Measurements from ENCODE around the gene PARVG.

The PARVG gene

DNA sequence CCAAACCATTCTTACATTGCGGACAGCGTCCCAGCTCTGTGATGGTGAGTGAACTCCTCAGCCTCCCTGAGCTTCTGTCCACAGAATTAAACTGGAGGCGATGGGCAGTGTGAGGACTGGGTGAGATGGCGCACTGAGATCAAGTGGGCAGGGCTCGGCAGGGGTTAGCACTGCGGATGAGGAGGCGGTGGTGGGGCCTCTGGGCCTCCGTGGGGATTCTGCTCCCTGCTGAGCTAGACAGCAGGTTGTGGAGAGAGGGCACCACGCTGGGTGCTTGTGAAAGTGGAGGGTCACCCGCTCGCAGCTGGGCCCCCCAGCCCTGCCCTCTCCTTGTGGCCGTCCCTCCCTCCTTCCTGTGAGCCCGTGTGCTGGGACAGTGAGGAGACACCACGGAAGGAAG, 25.6 kb upstream of the PARVG start:
- no peak for DNase-seq (ENCODE audit: low read depth in 3 of 3)

DNA sequence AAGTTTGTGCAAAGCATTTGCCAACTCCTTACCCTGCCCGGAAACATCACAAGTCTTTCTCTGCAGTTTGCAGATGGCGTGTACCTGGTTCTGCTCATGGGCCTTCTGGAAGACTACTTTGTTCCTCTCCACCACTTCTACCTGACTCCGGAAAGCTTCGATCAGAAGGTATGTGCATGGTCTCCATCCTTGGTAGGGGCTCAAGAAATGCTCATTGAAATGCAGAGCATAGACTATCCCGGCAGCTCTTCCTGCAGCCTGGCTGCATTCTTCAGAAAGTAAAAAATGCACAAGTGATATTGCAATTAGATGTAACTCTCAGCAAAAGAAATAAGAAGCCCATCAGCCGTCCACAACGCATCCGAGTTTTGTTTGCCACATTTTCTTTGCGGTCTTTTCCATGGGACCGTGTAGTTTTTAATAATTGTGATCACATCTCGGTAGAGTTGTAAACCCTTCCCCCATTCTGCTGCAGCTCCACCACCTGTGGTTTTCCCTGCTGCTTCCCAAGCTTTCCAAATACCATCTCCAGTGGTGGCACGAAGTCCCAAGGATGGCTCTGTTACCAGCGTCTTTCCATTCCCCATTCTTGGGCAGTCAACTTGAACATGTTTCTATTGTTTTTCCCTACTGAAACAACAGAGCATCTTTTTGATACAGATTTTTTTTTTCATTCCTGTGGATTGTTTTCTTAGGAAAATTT, 22.7 kb upstream of the PARVG start:
- no peak for DNase-seq (ENCODE audit: low read depth in 3 of 3)

DNA sequence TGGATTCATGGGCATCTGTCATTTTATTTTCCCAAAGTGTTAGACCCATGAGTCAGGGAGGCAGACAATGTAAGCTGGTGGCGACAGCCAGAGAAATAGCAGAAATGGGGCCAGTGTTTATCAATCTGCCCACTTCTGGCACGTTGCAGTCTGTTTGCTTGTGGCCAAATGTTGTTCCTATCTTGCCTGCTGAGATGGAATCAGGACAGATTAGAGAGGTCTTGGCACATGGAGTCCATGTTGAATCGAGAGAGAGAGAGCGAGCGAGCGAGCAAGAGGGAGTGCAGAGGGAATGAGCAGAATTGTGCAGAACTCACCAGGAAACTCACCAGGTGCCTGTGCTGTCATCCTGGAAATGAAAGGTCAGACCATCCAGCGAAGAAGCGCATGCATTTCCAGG, 21.9 kb upstream of the PARVG start:
- no peak for DNase-seq (ENCODE audit: low read depth in 3 of 3)

DNA sequence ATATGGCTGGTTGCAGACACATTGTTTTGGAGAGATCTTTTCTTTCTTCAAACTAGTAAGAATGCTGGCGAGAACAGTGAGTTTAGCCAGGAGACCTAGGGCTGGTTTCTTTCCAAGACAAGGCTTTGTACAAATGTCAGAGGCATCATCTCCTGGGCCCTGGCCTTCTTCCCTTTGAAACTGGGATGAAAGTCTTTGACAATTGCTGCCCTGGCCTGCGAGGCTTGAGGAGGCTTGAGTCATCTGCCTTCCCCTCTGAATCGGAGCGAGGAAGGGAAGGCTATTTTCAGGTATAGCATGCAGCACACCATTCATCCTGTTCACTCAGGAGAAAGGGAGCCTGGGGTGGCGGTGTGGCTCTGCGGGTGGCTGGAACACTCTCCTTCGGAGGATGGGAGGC, 21.5 kb upstream of the PARVG start:
- no peak for DNase-seq (ENCODE audit: low read depth in 3 of 3)

DNA sequence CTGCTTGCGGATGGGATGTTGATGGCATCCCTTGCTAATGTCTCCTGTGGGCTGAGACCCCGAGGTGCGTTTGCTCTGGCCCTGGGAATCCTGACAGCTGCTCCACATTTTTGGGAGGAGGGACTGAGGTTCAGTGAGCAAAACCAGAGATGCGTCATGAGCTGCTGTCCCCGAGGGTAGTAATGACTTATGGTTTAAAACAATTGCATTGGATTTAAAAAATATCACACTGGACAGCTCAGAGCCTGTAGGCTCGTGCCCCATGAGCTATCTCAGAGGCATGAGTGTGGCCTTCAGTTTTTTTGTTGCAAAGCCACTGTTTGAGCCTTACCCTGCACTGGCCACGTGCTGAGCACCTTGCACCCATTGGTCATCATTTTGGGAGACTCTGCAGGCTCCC, 20.9 kb upstream of the PARVG start:
- DNase-seq (ENCODE audit: low read depth in 3 of 3): no peak

DNA sequence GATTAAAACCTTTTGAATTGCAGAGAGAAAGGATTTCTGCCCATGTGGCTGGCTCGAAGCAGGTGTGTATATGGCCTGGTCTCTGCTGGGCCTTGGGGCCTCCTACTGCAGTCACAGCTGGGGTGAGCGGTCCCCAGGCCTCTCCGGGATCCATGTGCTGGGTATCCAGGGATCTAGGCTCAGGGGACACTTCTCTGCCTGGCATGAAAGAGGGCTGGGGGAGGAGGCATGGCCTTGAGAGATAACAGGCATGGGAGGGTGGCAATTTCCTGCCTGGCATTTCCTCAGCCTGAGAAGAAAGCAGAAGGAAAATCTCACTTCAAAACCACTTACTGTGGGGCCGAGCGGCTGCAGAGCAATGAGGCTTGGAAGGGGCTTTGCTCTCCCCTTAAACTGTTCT, 20.3 kb upstream of the PARVG start:
- DNase-seq (ENCODE audit: low read depth in 3 of 3): no peak

DNA sequence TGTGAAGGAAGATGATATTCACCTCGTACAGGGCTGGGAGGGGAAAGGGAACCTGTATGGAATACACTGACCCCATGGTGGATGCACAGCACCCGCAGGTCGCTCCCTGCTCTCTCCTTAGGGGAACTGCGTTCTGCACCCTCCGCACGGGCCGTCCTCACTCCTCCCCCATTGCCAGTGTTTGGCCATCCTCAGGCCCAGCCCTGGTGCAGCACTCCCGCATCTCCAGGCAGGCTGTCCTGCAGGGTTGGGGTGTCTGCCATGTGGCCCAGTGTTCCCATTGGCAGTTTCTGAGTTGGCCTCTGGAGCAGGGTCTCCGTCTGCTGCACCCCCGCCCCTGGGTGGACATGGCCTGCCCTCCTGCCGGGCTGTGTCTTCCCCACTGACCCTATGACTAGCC, 19.1 kb upstream of the PARVG start:
- no peak for DNase-seq (ENCODE audit: low read depth in 3 of 3)

DNA sequence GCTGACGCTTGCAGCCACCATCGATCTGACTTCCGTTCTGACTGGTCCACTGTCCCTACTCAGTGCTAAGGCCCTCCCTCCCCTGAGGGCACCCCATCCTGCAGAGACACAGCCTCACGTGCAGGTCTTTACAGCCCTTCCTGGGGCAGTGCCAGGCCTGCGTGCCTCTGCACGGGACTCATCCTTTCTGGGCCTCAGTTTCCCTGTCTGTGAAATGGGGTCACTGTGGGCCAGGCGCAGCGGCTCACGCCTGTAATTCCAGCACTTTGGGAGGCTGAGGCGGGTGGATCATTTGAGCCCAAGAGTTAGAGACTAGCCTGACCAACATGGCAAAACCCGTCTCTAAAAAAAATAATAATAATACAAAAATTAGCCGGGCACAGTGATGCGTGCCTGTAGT, 17.8 kb upstream of the PARVG start:
- no peak for DNase-seq (ENCODE audit: low read depth in 3 of 3)

DNA sequence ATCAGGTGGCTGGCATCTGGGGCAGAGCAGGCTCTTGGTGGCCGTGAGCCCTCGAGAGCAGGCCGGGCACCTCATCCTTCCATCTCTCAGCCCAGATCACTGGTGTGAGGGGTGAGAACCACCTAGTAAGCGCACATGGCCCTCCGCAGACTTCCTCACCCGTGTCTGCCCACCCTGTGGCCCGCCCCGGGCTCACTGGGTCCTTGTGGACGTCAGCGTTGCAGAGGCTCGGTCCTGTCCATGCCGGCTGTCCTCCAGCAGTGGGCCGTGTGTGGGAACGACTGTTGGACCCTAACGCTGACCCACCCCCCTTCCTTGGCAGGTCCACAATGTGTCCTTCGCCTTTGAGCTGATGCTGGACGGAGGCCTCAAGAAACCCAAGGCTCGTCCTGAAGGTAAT, 17.2 kb upstream of the PARVG start:
- no peak for DNase-seq (ENCODE audit: low read depth in 3 of 3)

DNA sequence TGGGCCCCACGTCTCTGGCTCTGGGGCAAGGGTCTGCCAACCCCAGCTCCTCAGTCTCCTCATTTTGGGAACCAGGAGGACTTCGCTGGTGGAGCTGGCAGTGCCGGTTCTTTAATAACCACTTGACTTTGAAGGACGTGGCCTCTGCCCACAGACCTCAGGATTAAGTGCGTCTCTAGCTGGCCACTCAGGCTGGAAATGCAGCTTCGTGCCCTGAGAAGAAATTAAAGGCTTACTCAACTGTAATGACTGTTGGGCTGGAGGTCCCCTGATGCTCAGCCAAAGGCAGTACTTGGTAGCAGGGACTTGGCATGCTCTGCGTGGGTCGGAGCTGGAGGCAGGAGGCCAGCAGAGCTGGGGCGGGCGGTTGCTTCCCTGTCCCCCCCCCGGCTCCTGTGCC, 16.7 kb upstream of the PARVG start:
- no peak for DNase-seq (ENCODE audit: low read depth in 3 of 3)

DNA sequence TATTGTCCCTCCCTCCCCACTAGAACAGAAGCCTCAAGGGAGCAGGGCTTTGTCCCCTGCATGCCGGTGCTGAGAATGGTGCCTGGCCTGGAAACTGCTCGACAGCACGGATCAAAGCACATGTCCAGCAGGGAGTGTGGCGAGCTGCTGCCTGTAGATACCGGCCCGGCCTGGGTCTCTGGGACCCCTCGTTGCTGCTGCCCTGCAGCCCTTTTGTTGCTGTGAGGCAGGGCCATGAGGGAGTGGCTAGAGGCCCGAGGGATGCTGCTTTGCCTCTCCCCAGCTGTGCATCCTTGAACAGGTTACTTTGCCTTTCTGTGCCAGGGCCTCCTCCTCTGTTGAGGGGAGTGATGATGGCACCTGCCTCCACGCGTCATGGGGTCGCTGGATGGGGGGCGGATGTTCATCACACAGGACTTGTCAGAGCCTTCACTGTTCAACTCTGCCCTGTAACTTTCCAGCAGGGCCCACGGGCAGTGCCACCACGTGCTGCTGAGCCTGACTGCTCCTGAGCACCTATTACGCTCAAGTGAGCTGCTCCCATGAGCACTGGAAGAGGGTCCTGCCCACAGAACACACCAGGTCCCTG, 15.3 kb upstream of the PARVG start:
- DNase-seq (ENCODE audit: low read depth in 3 of 3): no peak

DNA sequence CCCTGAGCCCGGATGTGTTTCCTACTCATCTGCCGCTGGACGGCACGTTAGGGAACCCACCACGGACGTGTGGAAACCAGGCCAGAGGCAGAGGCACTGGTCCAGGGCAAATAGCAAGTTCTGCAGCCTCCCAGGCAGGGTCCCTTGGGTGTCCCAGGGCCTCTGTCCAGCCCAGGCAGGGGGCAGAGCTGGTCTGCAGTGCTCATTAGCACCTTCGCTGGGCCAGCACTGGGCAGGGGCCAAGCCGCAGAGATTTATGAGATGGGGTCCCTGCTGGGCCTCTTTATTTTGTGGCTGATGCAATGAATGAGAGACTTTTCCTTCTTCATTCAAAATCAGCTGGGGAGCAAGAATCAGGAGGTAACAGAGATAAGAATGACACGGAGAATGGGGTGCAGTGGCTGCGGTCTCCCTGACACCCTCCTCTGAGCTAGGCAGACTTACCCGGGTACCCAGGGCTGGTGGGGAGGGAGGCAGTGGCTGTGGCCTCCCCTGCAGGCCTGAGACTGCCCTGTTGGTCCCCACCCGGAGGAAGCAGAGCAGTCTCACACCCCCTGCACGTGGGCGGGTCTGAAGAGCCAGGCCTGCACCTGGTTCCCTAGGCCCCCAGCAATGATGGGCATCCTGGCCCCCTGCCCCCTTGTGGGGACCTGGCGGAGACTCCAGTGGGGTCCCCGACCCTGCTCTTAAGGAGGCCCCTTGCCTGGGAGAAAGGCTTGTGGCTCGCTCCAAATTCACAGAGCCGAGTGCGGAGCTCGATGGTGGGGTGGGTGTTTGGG, 14.0 kb upstream of the PARVG start:
- DNase-seq (ENCODE audit: low read depth in 3 of 3): no peak

DNA sequence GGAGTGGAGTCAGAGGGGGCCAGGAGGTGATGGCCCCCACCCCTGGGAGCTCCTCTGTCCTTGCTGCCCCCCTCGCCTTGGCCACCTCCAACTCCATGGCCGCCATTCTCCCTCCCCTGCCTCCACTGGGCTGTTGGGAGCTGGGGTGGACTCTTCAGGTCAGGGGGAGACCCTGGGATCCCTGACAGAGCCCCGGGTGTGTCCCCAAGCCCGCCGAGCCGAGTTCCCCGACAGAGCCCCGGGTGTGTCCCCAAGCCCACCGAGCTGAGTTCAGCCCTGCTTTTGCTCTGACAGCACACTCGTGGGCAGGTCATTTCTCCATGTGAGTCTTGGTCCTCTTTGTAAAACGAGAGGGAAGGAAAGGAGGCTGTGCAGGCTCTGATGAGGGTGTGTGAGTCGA, 13.2 kb upstream of the PARVG start:
- DNase-seq (ENCODE audit: low read depth in 3 of 3): no peak

DNA sequence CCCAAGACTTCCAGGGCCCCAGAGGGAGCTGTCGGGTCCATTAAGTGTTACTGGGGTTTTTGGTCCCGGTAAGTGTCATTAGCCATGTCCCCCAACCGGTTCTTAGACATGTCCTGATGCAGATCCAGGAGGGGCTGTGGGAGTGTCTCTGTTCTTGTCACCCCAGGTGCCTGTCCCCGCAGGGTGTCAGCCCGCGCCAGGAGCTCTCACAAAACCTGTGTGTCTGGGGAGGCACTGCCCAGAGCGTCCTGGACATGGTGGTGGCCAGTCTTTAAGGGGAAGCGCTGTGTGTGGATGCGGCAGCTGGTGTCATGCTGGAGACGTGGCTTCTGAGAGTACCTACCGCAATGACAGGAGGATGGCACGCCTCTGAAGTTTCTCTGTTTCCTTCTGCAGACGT, 12.5 kb upstream of the PARVG start:
- DNase-seq (ENCODE audit: low read depth in 3 of 3): no peak

DNA sequence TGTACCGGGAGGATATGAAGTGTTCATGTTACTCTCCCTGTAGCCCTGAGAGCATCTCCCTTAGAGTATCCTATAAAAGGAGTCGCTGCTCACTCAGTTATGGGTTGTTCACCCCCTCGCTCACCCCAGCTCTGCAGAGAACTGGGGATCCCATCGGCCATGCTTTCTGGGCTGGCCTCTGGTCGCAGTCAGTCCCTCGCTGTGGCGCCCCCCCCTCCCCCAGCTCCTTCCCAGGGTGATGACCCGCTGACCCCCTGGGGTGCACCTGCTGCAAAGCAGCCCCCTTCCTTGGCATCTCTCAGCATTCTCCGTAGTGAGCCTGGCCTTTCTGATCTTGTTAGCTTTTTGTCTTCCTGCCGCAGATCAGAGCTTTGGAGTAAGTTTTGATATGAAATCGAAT, 10.3 kb upstream of the PARVG start:
- DNase-seq (ENCODE audit: low read depth in 3 of 3): no peak

DNA sequence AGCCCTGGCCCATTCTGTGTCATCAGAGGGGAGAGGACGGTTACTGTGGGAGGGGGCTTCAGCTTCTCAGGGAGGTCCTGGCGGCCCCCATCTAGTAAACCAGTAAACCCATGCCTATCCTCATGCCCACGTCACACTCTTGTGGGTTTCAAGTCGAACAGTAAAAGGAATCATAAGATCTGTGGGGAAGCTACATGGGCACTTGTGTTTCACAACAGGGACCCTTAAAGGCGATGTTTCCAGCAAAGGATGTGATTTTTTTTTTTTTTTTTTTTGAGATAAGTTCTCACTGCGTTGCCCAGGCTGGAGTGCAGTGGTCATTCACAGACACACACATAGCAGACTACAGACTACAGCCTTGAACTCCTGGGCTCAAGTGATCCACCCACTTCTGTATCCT, 9.2 kb upstream of the PARVG start:
- DNase-seq (ENCODE audit: low read depth in 3 of 3): no peak

DNA sequence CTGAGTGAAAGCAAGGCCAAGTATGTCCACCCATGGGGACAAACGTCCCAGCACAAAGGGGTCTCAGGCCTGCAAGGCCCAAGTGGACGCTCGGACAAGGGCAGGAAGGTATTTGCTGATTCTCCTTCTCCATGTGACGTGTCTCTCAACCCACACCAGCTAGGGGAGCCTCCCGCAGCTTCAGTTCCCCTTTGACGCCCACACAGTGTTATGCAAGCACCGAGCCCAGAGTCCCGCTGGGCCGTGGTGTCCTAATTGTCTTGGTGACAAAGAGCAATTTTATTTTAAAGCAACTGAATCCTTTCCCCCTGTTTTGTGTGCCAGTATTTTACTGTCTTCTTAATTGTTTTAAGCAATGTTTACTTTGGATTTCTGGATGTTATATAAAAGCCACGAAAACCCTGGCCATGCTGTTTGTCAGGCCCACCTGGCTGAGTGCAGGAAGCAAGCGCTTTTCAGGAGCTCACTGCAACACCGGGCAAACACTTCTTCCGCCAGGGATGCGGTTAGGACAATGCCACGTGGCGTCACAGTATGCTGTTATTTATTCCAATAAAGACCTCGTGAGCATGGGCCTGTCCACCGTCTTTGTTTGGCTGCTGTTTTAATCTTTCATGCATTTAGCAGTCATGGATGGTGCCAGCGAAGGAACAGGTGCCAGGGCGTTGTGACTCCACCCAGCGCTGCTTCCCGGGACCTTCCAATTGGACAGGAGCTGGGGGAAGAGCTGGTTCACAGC, 8.2 kb upstream of the PARVG start:
- no peak for DNase-seq (ENCODE audit: low read depth in 3 of 3)

DNA sequence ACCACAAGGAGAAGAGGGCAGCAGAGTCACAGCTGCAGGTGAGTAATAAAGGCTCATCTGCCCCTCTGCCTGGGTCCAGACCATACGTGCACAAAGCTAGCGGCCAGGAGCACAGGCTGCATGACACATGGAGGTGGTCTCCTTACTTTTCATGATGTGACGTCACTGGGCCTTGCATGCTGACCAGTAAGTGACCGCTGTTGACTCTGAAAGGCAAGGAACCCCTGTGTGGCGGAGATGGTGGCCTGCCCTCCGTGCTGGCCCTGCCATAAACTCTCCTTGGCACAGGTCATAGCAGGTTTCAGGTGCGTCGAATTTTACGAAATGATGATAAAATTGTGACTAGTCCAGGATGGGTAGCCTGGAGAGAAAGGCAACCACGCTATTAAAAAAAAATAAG, 7.6 kb upstream of the PARVG start:
- no peak for DNase-seq (ENCODE audit: low read depth in 3 of 3)

DNA sequence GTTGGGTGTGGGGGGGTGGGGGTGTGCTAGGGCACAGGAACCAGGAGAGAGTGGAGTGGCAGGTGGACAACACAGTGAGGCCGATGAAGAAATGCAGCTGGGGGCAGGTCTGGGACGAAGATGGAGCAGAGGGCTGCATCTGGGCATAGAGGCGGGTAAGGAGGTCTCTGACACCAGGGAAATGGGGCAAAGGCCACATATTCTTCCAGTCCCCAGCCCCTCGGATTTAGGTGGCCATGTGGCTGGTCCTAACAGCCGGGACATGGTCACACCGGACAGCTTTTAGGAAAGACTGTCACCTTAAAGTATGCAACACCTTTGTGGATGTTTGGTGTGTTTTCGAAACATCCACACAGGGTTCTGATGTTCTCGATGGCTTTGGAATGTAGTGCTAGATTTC, 5.0 kb upstream of the PARVG start:
- DNase-seq (ENCODE audit: low read depth in 3 of 3): no peak

DNA sequence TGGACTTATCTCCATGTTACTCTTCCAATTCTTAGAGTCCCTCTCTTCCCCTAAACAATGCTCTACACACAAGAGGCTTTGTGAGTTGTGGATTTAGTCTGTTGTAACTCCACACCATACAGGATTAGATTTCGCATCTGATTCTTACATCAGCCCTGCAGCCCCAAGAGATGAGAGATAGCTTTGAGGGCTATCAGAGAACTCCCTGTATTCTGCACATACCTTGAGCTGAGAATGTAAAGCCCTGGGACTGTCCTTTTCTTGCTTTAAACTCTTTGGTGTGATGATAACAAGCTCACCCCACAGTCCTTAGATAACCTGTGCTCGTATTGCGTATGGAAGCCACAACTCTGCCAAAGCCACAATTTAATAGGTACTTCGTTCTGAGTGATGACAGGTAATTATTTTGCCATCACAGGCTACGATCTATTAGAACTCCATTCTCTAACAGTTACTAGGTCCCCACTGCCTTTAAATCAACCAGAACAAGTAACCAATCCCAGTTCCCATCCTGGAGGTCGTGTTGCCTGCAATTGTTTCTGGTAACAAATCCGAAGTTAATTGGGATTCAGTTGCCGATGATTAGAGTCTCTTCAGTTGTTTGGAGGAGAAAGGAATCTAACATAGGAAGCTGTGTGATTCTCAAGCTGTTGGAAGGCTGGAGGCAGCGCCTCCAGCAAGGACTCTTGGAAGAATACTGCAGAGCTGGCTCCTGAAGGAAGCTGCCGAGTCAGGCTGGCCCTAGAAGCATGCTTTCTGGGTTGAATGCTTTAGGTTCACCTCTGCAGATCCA, 1.3 kb upstream of the PARVG start:
- no peak for DNase-seq (ENCODE audit: low read depth in 3 of 3)

DNA sequence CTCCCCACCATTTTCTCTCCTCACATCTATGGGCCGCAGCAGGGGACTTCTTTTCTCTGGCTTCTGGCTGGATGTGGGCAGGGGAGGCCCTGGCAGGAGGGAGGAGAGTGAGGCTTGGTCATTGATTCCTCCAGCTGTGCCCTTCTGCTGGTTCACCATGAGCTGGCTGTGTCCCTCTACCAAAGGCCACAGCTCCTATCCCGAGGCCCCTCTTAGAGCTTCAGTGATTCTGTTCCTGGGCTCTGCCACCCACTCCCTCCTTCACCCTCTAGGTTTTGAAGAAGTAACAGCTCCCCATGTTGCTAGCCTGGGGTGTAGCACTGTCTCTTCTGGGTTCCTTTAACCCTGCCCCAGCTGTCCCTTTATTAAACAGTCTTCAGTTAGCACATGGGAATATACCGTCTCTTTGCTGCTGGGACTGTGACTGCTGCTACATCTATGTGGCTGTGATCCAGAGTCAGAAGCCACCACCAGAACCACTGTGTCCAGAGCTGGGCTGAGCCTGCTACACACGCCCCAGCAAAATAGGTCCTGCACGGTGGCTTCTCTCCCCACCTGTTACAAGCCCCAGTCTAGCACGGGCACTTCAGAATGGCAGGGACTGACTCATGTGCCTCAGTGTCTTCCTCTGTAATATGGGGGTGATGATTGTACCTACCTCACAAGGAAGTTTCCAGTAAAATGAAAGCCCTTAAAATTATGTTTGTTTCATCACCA, 578 bp upstream of the PARVG start:
- DNase-seq (ENCODE audit: low read depth in 3 of 3): no peak
